ENCODE results near the gene DCAKD.

- TF ChIP-seq SUZ12 (IDR thresholded peaks at IDR 0.05; ENCODE audit: extremely low read depth, insufficient read depth, insufficient read length) (no peak), ZNF274 (IDR thresholded peaks at IDR 0.05; ENCODE audit: low read depth, low read length) (no peak), YY1 (IDR thresholded peaks at IDR 0.05; ENCODE audit: insufficient read depth, insufficient read length) (no peak)
These were observed 47.6 kb downstream of the DCAKD start for GRCh38 chr17:45003877-45004276.
